Cerebellar nuclear complex (tissue), 1 donor: ENCODE data around the gene NUTM2F.
"Not testable (repeated sequence)": the region's sequence is repeated elsewhere in the genome, so short reads cannot be mapped to it uniquely, and the experiment has no call there.

ENCODE experiments used
- DNase-seq, 2 experiments: peaks; one replicate each; lab custom pipeline; 2025; lab: John Stamatoyannopoulos, UW

Gene NUTM2F

DNA sequence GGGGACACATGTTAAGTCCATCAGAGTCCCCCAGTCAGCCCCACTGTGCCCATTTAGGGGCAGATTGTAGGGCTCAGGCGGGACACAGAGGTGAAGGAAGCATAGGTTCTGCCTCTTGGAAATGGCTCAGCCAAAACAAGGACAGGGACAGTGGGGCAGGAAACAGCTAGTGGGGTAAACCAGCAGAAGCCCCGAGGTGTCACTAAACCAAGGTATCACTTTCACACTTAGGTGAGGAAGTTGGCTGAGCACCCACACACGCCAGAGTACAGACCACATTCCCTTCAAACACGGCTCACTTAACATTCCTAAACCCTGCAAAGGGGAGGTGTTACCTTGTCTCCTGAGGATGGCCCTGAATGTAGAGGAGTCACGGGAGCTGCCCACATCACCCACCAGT lies 12.2 kb downstream of the NUTM2F start:
- not testable (repeated sequence) for DNase-seq

- not testable (repeated sequence) for DNase-seq
Observed at GRCh38 chr9:94315034-94315984, 13.1 kb downstream of the NUTM2F start.

GRCh38 chr9:94303321-94303720 lies 25.1 kb downstream of the NUTM2F start:
- DNase-seq: no peak

GRCh38 chr9:94302426-94302825 lies 26.0 kb downstream of the NUTM2F start:
- DNase-seq: no peak

DNA sequence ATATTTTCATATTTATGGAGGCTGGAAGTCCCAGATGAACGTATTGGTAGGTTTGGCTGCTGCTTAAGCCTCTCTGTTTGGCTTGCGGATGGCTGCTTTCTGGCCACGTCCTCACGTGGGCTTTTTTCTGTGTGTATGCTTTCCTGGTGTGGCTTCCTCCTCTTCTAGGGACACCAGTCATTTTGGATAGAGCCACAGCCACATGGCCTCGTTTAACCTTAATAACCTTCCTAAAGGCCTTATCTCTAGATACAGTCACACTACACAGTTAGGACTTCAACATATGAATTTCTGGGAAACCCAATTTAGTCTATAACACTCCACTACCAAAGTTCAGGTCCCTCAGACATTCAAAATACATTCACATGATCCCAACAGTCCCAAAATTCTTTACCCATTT lies 26.9 kb downstream of the NUTM2F start:
- DNase-seq: no peak

- no peak for DNase-seq
Observed at GRCh38 chr9:94300470-94301301, 27.8 kb downstream of the NUTM2F start.

GRCh38 chr9:94298949-94299599 lies 29.4 kb downstream of the NUTM2F start:
- DNase-seq: no peak

- no peak for DNase-seq
Observed at GRCh38 chr9:94289691-94290090, 38.8 kb downstream of the NUTM2F start.

- no peak for DNase-seq
Observed at GRCh38 chr9:94287877-94288513, 40.4 kb downstream of the NUTM2F start.

GRCh38 chr9:94286116-94286515 lies 42.3 kb downstream of the NUTM2F start:
- no peak for DNase-seq

GRCh38 chr9:94281101-94281500 lies 47.3 kb downstream of the NUTM2F start:
- DNase-seq: no peak

GRCh38 chr9:94280409-94280989 lies 47.9 kb downstream of the NUTM2F start:
- DNase-seq: no peak

DNA sequence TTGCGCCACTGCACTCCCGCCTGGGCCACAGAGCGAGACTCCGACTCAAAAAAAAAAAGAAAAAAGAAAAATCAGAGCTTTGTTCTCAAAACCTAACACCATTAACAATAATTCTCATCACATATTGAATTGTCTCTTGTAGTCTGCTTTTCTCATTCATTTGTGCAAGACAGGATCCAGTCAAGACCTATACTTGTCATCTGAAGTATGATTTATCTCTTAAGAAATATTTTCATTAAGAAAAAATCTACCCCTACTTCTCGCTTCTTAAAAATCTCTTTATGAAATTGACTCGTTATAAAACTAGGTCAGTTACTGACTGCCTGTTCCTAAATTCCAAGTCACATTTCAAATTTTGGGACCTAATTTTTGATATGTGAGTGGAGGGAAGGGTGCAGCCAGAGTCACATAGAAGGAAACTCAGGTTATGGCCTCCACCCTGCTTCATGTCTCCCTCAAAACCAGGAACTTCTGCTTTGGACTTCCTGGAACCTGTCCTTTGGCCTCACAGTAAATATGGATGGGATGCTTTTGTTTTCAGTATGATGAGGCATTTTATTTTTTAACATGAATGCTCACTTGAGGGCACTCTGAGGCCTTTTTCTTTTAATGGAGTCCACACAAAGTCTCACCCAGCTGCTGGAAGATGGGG lies 50.4 kb downstream of the NUTM2F start:
- no peak for DNase-seq

DNA sequence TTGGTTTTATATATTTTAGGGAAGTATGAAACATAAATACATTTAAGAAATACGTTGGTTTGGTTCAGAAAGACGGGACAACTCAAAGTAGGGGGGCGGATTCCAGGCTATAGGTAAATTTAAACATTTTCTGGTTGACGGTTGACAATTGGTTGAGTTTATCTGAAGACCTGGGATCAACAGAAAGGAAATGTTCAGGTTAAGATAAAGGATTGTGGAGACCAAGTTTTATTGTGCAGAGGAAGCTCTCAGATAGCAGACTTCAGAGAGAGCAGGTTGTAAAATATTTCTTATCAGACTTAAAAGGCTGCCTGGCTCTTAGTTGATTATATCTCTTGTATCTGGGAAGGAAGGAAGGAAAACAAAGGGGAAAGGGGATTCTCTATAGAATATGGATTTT lies 51.4 kb downstream of the NUTM2F start:
- not testable (repeated sequence) for DNase-seq

GRCh38 chr9:94270009-94270408 lies 58.4 kb downstream of the NUTM2F start:
- DNase-seq: no peak

GRCh38 chr9:94269264-94269663 lies 59.2 kb downstream of the NUTM2F start:
- no peak for DNase-seq
